GM12874 (cell line): Measurements from ENCODE around the gene HSPB6.

ENCODE experiments used
- CTCF ChIP-seq: IDR thresholded peaks from 2 replicates; pipeline ENCODE4 v1.5.1; 2011; ENCODE audit warnings: low read depth, mild to moderate bottlenecking, control low read depth, low read length, moderate library complexity; ENCODE audit not compliant: insufficient read depth

The HSPB6 gene

DNA sequence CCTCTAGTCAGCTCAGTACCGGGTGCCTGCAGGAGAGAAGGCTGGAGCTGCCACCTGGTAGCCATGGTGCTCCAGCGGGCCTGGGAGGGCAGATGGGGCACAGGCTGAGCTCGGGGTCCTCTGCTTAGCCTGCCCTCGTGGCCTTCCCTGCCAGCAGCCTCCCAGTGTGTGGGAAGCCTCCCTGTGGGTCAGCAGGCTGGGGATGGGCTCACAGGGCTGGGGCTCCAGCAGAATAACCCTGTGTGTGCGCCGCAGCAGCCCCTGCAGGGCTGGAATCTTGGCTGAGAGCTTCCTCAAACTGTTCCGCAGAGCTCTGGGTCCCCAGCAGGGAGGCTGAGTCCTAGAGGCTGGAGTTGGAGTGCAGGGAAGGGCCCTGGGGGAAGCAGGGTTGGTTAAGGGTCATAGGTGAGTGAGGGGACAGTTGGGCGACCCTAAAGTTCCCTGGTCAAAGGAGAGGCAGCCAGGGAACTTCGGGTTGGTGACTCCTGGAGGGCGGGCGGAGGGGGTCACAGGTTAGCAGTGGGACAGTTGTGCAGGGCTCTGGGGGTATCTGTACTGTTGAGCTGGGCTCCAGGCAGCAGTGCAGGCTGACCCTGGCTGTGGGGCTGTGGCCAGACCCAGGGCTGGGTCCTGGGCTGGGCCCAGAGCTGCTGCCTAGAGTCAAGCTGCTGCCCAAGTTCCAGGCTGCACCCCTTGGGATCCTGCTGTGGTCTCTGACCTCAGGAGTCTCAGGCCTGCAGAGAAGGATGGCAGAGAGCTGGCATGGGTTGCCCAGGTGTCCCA is 32.6 kb upstream of the HSPB6 start:
- no peak for TF ChIP-seq CTCF

DNA sequence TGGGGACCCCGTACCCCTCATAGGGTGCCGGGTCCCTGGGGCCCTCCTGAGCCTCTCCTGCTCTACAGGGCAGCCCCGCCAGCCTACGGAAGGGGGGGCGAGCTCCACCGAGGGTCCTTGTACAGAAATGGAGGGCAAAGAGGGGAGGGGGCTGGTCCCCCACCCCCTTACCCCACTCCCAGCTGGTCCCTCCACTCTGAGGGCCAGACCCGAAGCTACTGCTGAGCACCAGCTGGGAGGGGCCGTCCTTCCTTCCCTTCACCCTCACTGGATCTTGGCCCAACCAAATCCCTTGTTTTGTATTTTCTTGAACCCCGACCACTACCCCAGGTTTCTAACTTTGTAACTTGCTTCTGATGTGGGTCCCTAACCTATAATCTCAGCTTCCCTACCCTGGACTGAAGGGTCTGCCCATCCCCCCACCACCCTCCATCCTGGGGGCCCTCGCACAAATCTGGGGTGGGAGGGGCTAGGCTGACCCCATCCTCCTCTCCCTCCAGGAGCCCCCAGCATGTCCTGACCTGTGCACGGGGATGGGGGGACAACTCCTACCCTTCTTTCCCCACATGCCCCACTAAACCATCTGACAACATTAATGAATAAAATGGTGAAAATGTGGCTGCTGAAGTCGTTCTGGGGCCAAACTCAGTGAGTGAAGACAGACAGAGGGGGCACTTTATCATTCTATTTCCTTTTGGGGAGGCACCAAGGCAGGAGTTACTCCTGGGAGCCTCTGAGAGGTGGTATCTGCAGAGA is 31.6 kb upstream of the HSPB6 start:
- TF ChIP-seq CTCF = no peak

DNA sequence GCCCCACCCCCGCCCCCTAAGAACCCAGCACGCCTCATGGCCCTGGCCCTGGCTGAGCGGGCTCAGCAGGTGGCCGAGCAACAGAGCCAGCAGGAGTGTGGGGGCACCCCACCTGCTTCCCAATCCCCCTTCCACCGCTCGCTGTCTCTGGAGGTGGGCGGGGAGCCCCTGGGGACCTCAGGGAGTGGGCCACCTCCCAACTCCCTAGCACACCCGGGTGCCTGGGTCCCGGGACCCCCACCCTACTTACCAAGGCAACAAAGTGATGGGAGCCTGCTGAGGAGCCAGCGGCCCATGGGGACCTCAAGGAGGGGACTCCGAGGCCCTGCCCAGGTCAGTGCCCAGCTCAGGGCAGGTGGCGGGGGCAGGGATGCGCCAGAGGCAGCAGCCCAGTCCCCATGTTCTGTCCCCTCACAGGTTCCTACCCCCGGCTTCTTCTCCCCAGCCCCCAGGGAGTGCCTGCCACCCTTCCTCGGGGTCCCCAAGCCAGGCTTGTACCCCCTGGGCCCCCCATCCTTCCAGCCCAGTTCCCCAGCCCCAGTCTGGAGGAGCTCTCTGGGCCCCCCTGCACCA is 30.5 kb upstream of the HSPB6 start:
- no peak for TF ChIP-seq CTCF

GRCh38 chr19:35786299-35787160 is 29.7 kb upstream of the HSPB6 start:
- TF ChIP-seq CTCF = no peak

- TF ChIP-seq CTCF = no peak
These were observed 28.5 kb upstream of the HSPB6 start for GRCh38 chr19:35785339-35785627.

- TF ChIP-seq CTCF = no peak
These were observed 27.9 kb upstream of the HSPB6 start for GRCh38 chr19:35784503-35785338.
